Measurements from ENCODE around the gene TPCN2. TPM values are rescaled to one million over a fixed set of nuclear protein-coding genes. Genes with fewer than 3 reads are reported as not detected.

The TPCN2 gene
- total RNA-seq, 2 experiments from 2014 or later = 18.0 to 22.1 TPM

DNA sequence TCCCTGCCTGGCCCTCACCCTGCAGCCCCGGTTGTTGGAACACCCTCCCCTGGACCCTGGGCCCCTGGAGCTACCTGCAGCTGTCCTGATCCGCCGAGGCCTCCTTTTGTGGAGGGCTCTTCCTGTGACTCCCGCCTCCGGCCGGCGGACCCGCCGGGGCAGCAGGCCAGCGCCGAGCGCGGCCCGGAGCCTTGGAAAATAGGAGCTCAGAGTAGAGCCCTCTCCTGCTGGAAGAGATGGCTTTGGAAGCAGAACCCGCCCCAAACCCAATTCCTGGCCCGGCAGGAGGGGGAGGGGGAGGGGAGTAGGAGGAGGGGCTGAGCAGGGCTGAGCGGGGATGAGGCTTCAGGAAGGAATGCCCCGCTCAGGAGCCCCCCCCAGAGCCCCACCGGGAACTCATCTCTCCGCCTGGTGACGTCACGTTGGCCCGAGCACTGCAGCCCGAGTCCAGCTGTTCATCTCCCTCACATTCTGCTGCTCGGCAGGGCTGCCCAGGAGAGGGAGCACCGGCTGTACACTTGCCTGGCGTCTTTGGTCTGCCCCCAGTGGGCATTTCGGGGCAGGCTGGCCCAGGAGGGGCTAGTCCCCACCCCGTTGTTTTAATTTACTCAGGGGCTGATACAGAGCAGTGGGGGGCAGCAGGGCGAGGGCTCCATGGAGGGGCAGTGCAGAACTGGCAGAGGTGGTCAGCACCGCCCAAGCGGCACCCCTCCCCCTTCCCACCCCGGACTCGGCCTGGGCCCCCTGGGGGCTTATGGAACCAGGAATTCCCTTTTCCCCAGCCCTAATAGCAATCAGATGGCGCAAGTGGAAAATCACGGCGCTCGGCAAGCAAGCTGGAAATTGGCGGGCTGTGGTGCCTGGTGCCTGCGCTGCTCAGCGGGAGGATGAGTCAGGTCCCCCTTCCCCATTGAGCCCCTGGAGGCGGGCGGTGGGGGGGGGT lies 35.5 kb upstream of the TPCN2 start, which contains the start of gene MRGPRF:
Gene MRGPRF, minus strand, starts transcription at position 238 of the 943 bp plus-strand sequence. CDS start 3,345 bp downstream, outside the sequence.
- CTCF ChIA-PET = interaction anchor here (1.1 kb wide), 1 partner anchor 20 kb away, joined by 4 read pairs; no protein-coding TSS in a partner anchor
- POLR2A ChIA-PET = interaction anchor here (0.6 kb wide), 1 partner anchor 245 kb away, joined by 3 read pairs; no protein-coding TSS in a partner anchor
- Mint-ChIP-seq H3K27ac (no peak within 1 kb of the TSS), H3K36me3 (ENCODE audit: low read depth) (no peaks in the 10 kb centered on the region), H3K27me3 (peaks cover 24% of the 10 kb centered on the region), H3K9me3 (no peaks in the 10 kb centered on the region), H3K4me3 (no peak within 1 kb of the TSS), H3K4me1 (peaks cover 5% of the 10 kb centered on the region)
- DNase-seq = no peak

DNA sequence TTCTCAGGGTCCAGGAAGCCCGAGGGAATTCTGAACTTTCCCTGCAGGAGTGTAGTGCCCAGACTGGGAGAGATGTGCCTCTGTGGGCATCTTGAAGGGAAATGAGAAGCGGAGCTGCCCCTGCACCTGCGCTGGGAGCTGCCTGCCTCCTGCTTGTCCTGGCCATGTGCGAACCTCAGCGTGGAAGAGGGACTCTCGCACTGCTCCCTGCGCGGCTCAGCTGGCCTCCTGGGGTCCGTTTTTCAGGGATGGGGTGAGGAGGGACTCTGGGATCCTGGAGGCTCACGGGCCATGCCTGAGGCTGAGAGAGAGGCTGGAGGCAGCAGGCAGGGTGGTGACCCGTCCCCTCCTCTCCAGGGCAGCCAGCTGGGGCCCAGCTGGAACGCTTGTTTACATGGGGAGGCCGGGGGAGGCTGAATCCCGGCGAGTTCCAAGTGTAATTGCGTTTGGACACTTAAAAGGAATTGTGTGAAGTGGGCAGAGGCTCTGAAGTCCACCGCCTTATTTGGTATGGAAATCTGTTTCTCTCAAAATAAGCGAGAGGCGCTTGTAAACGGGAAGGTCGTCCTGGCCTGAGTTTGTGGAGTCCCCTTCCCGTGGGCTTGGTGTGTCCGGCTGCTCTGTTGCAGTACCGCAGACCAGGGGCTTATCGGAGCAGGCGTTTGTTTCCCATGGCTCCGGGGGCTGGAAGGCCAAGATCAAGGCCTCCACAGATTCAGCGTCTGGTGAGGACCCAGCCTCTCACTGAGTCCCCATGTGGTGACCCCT lies 34.5 kb upstream of the TPCN2 start:
- peaks cover 5% of the 10 kb centered on the region for H3K4me1 Mint-ChIP-seq
- no peak for DNase-seq
- no peaks in the 10 kb centered on the region for H3K9me3 Mint-ChIP-seq
- no peaks in the 10 kb centered on the region for H3K36me3 Mint-ChIP-seq (ENCODE audit: low read depth)
- no peak overlapping the region for H3K4me3 Mint-ChIP-seq
- POLR2A ChIA-PET = no interaction called here
- H3K27me3 Mint-ChIP-seq = peaks cover 24% of the 10 kb centered on the region
- CTCF ChIA-PET = no interaction called here
- H3K27ac Mint-ChIP-seq = no peak overlapping the region

DNA sequence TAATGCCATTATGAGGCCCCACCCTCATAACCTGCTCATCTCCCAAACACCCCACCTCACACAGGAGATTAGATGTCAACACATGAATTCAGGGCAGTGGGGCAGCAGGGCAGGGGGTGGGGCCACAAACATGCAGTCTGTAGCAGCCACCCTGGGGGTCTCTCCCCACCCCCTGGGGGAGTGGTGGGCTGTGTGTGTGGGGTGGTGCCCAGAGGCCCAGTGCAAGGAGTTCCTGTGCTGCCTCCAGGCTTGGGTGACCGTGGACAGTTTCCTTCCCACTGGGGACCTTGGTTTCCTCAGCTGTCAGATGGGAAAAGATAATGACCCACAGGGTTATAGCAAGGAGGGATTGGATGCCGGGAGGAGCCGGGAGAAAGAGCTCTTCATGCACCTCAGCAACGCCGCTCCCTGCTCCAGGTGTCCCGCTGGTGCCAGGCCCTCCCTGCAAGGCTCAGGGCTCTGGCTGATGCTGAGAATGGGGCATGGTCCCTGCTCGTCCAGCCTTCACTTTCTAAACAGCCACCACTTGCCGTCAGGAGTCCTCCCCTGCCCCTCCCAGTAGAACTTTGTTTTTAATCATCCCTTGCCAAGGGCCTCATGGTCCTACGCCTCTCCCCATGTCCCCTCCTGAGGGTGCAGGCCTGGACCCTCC lies 33.7 kb upstream of the TPCN2 start:
- Mint-ChIP-seq H3K36me3 (ENCODE audit: low read depth) (no peaks in the 10 kb centered on the region), H3K4me3 (no peak overlapping the region), H3K27me3 (peaks cover 24% of the 10 kb centered on the region), H3K4me1 (peaks cover 5% of the 10 kb centered on the region), H3K27ac (no peak overlapping the region), H3K9me3 (no peaks in the 10 kb centered on the region)
- DNase-seq = no peak
- POLR2A ChIA-PET = no interaction called here
- CTCF ChIA-PET = no interaction called here

DNA sequence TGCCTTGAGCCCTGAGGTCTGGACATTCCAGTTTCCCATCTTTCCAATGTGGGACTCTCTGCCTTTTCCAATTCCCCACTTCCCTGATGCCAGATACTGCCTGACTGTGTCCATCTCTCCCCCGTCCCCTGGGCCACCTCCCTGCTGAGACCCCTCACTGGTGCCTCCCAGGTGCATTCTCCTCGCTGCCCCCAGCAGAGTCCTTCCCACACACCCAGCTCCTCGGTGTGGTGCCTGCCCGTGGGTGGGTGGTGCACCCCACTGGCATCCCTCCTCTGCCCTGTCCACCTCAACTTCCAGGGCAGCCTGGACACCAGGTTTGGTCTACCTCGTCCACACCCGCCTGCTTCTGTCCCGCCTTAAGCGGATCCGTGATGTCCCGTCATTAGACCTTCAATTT lies 30.8 kb upstream of the TPCN2 start:
- ChIA-PET CTCF (no interaction called here), POLR2A (no interaction called here)
- Mint-ChIP-seq H3K9me3 (no peaks in the 10 kb centered on the region), H3K4me1 (no peaks in the 10 kb centered on the region), H3K27ac (peak overlapping the region; percentile 31), H3K27me3 (peaks cover 2% of the 10 kb centered on the region), H3K36me3 (ENCODE audit: low read depth) (no peaks in the 10 kb centered on the region), H3K4me3 (no peak overlapping the region)
- no peak for DNase-seq

DNA sequence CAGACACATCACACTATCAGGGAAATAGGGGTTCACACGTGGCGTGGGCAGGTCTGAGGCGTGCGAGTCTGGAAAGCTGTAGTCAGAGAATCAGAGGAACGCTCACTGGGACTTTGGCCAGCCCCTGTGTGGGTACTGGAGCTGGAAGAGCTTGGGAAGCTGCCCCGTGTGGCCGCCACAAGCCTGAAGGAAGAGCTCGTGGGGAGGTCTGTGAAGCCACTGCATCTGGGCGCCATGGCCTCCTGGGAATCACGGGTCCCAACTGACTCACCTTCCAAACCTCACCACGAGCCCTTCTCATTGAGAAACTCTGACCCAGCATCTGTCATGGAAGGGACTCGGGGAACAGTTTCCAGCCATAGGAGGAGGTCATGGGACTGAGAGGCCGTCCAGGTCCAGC lies 29.8 kb upstream of the TPCN2 start:
- ChIA-PET CTCF (no interaction called here), POLR2A (no interaction called here)
- Mint-ChIP-seq H3K36me3 (ENCODE audit: low read depth) (no peaks in the 10 kb centered on the region), H3K27me3 (no peaks in the 10 kb centered on the region), H3K9me3 (no peaks in the 10 kb centered on the region), H3K27ac (no peak overlapping the region), H3K4me3 (no peak overlapping the region), H3K4me1 (no peaks in the 10 kb centered on the region)
- no peak for DNase-seq

DNA sequence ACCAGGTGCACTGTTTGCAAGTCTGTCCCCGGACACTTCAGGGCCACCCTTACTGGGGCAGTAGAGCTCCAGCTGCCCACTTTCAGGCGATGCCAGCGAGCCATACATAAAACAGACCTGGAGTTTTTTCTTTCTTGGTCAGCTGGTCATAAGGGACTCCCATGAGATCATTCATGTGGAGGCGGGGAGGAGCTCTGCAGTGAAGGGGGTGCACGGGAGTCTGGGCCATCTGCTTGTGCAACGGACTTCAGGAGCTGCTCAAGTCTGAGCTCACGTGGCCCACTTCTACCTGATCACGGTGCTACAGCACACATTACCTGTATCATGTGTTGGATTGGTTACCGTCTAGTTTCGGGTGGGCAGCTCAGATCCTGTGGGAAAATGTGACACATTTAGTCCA lies 26.5 kb upstream of the TPCN2 start:
- no peak overlapping the region for H3K4me3 Mint-ChIP-seq
- POLR2A ChIA-PET = no interaction called here
- H3K27ac Mint-ChIP-seq = no peak overlapping the region
- CTCF ChIA-PET = interaction anchor here (0.8 to 1.2 kb wide), 2 partner anchors 11 to 16 kb away, joined by 3 to 4 read pairs; no protein-coding TSS in a partner anchor
- H3K36me3 Mint-ChIP-seq (ENCODE audit: low read depth) = no peaks in the 10 kb centered on the region
- H3K4me1 Mint-ChIP-seq = no peaks in the 10 kb centered on the region
- H3K9me3 Mint-ChIP-seq = no peaks in the 10 kb centered on the region
- H3K27me3 Mint-ChIP-seq = no peaks in the 10 kb centered on the region
- no peak for DNase-seq

DNA sequence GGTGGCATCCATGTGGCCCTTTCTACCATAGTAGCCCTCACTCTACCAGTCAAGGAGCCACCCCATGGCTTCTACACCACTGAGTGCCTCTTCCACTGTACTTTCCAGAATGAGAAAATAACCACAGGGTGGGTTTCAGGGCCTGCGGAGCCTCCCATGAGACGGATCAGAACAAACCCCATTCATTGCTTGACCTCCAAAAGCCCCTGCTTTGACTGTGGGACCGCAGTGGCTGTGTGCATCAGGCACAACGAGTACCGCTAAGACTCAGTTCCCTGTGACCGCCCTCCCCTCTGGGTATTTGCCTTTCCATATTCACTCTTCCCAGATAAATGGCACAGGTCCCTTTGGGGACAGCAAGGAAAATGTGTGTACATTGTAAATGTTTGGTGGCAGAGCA lies 24.2 kb upstream of the TPCN2 start:
- Mint-ChIP-seq H3K27me3 (no peaks in the 10 kb centered on the region), H3K9me3 (no peaks in the 10 kb centered on the region), H3K36me3 (ENCODE audit: low read depth) (no peaks in the 10 kb centered on the region), H3K4me1 (no peaks in the 10 kb centered on the region), H3K4me3 (no peak overlapping the region), H3K27ac (no peak overlapping the region)
- no peak for DNase-seq
- CTCF ChIA-PET = no interaction called here
- POLR2A ChIA-PET = no interaction called here

DNA sequence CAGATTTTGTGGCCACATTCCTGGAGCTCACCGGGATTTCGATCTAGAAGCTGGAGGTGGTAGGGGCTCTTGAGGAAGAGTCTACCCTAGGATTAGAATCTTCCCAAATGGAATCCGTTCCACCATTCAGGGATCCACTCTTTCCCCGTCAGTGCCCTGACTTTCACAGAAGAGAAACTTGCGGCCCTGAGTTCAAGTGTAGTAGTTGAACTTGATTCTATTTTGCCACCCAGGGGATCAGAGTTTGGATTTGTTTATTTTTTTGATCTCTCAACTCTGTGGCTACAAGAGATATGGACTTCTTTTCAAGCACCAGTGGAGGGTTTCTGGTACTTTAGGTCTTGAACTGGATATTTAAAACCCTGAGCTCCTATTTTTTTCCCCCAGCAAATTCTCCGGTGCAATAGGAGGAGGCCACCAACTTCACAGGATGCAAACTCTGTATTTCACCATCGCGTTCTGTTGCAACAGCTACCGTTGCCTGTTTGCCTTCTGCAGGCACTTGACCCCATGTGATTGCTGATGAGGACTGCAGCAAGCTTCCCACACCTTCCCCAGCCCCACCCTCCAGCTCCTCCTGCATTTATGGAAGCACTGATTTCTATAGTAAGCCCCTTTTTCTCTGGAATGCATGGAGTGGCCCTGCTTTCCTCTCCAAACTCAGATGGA lies 20.9 kb upstream of the TPCN2 start:
- DNase-seq = no peak
- Mint-ChIP-seq H3K27me3 (peaks cover 3% of the 10 kb centered on the region), H3K4me3 (no peak overlapping the region), H3K9me3 (no peaks in the 10 kb centered on the region), H3K4me1 (no peaks in the 10 kb centered on the region), H3K27ac (no peak overlapping the region), H3K36me3 (ENCODE audit: low read depth) (no peaks in the 10 kb centered on the region)
- ChIA-PET POLR2A (no interaction called here), CTCF (no interaction called here)

DNA sequence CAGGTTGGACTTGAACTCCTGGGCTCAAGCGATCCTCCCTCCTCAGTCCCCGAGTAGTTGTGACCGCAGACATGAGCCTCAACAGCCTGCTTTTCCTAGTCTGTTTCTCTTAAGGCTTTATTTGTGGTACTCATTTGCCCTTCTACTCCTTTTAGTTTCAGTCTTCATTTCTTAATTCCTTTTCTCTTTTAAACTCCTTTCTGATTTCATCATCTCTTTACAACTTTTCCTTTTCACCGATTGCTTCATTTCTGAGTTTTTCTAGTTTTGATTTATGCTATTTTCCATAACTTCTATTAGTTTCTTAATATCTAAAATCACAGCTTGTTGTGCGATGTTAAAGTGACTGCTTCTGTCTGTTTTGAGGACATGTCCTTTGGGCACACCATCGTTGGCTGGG lies 18.4 kb upstream of the TPCN2 start:
- POLR2A ChIA-PET = no interaction called here
- no peak for DNase-seq
- Mint-ChIP-seq H3K27ac (no peak overlapping the region), H3K36me3 (ENCODE audit: low read depth) (no peaks in the 10 kb centered on the region), H3K4me3 (no peak overlapping the region), H3K9me3 (no peaks in the 10 kb centered on the region), H3K27me3 (peaks cover 3% of the 10 kb centered on the region), H3K4me1 (no peaks in the 10 kb centered on the region)
- CTCF ChIA-PET = interaction anchor here (0.6 to 0.7 kb wide), 2 partner anchors 420 to 511 kb away, joined by 3 read pairs; no protein-coding TSS in a partner anchor

DNA sequence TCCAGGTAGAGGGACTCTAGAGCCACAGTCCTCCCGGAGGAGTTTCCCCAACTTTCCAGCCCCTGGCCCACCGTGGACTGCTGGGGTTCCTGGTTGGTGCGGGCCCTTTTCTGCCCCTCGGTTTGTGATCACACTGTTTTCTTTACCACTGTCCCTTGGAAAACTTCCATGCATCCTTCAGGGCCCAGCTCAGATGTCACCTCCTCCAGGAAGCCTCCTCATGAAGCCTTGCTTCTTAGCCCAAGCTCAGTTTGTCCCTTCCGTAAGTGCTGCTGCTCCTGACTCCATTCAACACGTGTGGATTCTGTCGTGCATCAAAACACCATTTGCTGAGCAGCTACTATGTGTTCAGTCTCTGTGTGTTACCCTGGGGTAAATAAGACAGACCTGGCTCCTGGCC lies 15.9 kb upstream of the TPCN2 start:
- H3K4me3 Mint-ChIP-seq = no peak overlapping the region
- CTCF ChIA-PET = no interaction called here
- H3K27ac Mint-ChIP-seq = no peak overlapping the region
- no peaks in the 10 kb centered on the region for H3K9me3 Mint-ChIP-seq
- no peak for DNase-seq
- H3K36me3 Mint-ChIP-seq (ENCODE audit: low read depth) = no peaks in the 10 kb centered on the region
- peaks cover 3% of the 10 kb centered on the region for H3K27me3 Mint-ChIP-seq
- POLR2A ChIA-PET = no interaction called here
- H3K4me1 Mint-ChIP-seq = no peaks in the 10 kb centered on the region

DNA sequence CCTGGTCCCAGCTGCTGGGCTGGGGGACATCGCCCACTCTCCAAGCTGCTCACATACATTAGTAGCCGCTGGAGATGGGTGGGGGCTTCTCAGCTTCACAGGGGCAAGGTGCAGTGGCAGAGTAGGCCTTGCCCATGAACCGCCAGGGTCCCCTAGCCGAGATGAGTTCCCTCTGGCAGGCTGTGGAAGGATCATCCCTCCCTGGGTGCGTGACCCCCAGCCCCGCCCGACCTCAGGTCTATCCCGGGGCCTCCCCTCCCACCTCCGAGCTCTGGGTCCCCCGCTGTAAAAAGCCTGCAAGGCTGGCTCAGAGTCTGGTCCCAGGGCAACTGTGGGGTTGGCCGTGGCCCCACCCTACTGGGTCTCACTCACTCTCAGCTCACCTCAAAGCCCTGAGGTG lies 15.3 kb upstream of the TPCN2 start:
- Mint-ChIP-seq H3K4me3 (no peak overlapping the region), H3K27me3 (peaks cover 3% of the 10 kb centered on the region), H3K27ac (no peak overlapping the region), H3K9me3 (no peaks in the 10 kb centered on the region), H3K36me3 (ENCODE audit: low read depth) (no peaks in the 10 kb centered on the region), H3K4me1 (no peaks in the 10 kb centered on the region)
- CTCF ChIA-PET = no interaction called here
- POLR2A ChIA-PET = no interaction called here
- DNase-seq = no peak

DNA sequence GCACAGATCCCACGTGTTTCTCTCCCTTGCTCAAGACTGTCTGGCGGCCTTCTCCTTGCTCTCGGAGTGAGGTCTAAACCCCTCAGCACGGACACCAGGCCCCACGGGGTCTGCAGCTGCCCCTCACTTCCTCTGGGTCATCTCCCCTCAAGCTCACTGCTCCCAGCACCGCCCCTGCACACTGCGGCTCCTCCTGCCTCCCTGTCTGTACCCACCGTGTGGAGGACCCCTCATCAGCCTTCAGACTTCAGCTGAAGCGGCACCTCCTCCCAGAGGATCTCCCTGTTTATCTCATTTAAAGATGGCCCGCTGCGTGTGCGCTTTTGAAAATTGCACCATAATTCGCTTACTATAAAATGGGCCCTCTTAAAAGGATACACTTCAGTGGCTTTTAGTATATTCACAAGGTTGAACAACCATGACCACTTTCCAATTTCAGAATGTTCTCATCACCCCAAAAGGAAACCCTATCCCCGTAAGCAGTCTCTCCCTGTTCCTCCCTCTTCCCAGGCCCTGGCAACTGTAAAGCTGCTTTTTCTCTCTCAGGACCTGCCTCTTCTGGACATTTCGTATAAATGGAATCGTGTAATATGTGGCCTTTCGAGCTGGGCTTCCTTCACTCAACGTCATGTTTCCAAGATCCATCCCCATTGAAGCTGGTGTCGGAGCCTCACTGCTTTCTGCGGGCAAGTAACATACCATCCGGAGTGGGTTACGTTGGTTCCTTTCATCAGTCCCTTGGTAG lies 14.4 kb upstream of the TPCN2 start:
- Mint-ChIP-seq H3K27ac (no peak overlapping the region), H3K4me3 (no peak overlapping the region), H3K9me3 (no peaks in the 10 kb centered on the region), H3K27me3 (peaks cover 3% of the 10 kb centered on the region), H3K4me1 (no peaks in the 10 kb centered on the region), H3K36me3 (ENCODE audit: low read depth) (no peaks in the 10 kb centered on the region)
- ChIA-PET POLR2A (no interaction called here), CTCF (no interaction called here)
- no peak for DNase-seq

Data from activated CD4-positive, alpha-beta T cell treated with anti-CD3 and anti-CD28 coated beads, Interleukin-2, amount 10 ng/mL, durations not matched to agents 7 days and 5 days (primary cell).